ENCODE measurements around the gene TAOK2. TPM values are rescaled to one million over a fixed set of nuclear protein-coding genes. Genes with fewer than 3 reads are reported as not detected.

Gene TAOK2
- total RNA-seq (2014; rRNA removed; shearing (Covaris generic)), result 57.7 and 57.9 TPM in 2 replicates
- polyA plus RNA-seq (2016; fragmentation: Nextera tagmentation; extraction: Ambion mirVana), result 12.5 and 13.6 TPM in 2 replicates

GRCh38 chr16:29973384-29974246 lies at the start of gene TAOK2:
Gene TAOK2 (plus strand): TSS chr16:29973868. CDS start chr16:29977773, 3,905 bp downstream.
- 2% methylated on average over 60 to 74 of the region's 75 CpGs for WGBS, 2 experiments (ENCODE audit: low coverage in 1 of 2, low lambda C conversion rate in 2 of 2, missing lambda C conversion rate in 2 of 2)
- H3K79me2 ChIP-seq (ENCODE audit: insufficient read depth), result peaks cover 49% of the 10 kb centered on the region
- peak within 1 kb of the TSS; percentile 98 for H3K4me2 ChIP-seq (ENCODE audit: unreplicated experiment)
- H3K4me1 ChIP-seq (ENCODE audit: insufficient read depth), result peaks cover 20% of the 10 kb centered on the region
- in situ Hi-C loops (cut with MboI), result loop anchor here (5.0 to 10.0 kb wide), 2 partner anchors 51 kb away; partner anchors contain the start of gene C16orf92
- H3K9me3 ChIP-seq (ENCODE audit: low read depth), result no peaks in the 10 kb centered on the region
- peak; percentile 99 for DNase-seq
- peak within 1 kb of the TSS; percentile 87 for H2AFZ ChIP-seq
- no peaks in the 10 kb centered on the region for H3K27me3 ChIP-seq (replicated peaks; ENCODE audit: insufficient read depth)
- no peaks in the 10 kb centered on the region for H3K9me2 ChIP-seq (ENCODE audit: insufficient read depth)
- H3K4me3 ChIP-seq, result peak within 1 kb of the TSS; percentile 87
- H3F3A ChIP-seq (ENCODE audit: insufficient read depth), result peaks cover 14% of the 10 kb centered on the region; the same call in 1 of the 2 replicates
- H3K27ac ChIP-seq, result peak within 1 kb of the TSS; percentile 55
- peaks cover 3% of the 10 kb centered on the region for H3K36me3 ChIP-seq (ENCODE audit: low read depth)
- H4K20me1 ChIP-seq (ENCODE audit: insufficient read depth), result no peaks in the 10 kb centered on the region; the same call in 1 of the 2 replicates
- peak within 1 kb of the TSS; percentile 92 for H3K9ac ChIP-seq
- no peak for TF ChIP-seq EZH2 (IDR thresholded peaks at IDR 0.05; ENCODE audit: insufficient read depth, poor library complexity, severe bottlenecking)
- no peak for TF ChIP-seq EZH2phosphoT487 (IDR thresholded peaks at IDR 0.05; ENCODE audit: insufficient read depth, low read depth)

GRCh38 chr16:29925105-29925756 lies 48.4 kb upstream of the TAOK2 start:
- peak overlapping the region; percentile 94 for H3K4me2 ChIP-seq (ENCODE audit: unreplicated experiment)
- no peaks in the 10 kb centered on the region for H3K9me2 ChIP-seq (ENCODE audit: insufficient read depth)
- H3K27ac ChIP-seq, result peak overlapping the region; percentile 73; the same call in 1 of the 2 replicates
- H3K4me3 ChIP-seq, result peak overlapping the region; percentile 90
- peak overlapping the region; percentile 90 for H3K9ac ChIP-seq
- H2AFZ ChIP-seq, result peak overlapping the region; percentile 92
- no peak for TF ChIP-seq EZH2 (IDR thresholded peaks at IDR 0.05; ENCODE audit: insufficient read depth, poor library complexity, severe bottlenecking)
- no peak for TF ChIP-seq EZH2phosphoT487 (IDR thresholded peaks at IDR 0.05; ENCODE audit: insufficient read depth, low read depth)
- H3K27me3 ChIP-seq (replicated peaks; ENCODE audit: insufficient read depth), result no peaks in the 10 kb centered on the region
- peaks cover 55% of the 10 kb centered on the region for H3K79me2 ChIP-seq (ENCODE audit: insufficient read depth)
- 5 to 6% methylated on average over 5 to 9 of the region's 9 CpGs for WGBS, 2 experiments (ENCODE audit: low coverage in 1 of 2, low lambda C conversion rate in 2 of 2, missing lambda C conversion rate in 2 of 2)
- in situ Hi-C loops (cut with MboI), result no loop called here
- H3K36me3 ChIP-seq (ENCODE audit: low read depth), result no peaks in the 10 kb centered on the region; the same call in 1 of the 2 replicates
- H3K9me3 ChIP-seq (ENCODE audit: low read depth), result no peaks in the 10 kb centered on the region
- peaks cover 22% of the 10 kb centered on the region for H3K4me1 ChIP-seq (ENCODE audit: insufficient read depth)
- H4K20me1 ChIP-seq (ENCODE audit: insufficient read depth), result peaks cover 4% of the 10 kb centered on the region; the same call in 1 of the 2 replicates
- DNase-seq, result peak; percentile 47
- H3F3A ChIP-seq (ENCODE audit: insufficient read depth), result peaks cover 13% of the 10 kb centered on the region; the same call in 1 of the 2 replicates

- H2AFZ ChIP-seq, result peak within 1 kb of the TSS; percentile 92
- H3K9ac ChIP-seq, result peak within 1 kb of the TSS; percentile 90
- peaks cover 47% of the 10 kb centered on the region for H3K79me2 ChIP-seq (ENCODE audit: insufficient read depth)
- H3K36me3 ChIP-seq (ENCODE audit: low read depth), result no peaks in the 10 kb centered on the region; the same call in 1 of the 2 replicates
- TF ChIP-seq EZH2 (IDR thresholded peaks at IDR 0.05; ENCODE audit: insufficient read depth, poor library complexity, severe bottlenecking) (no peak), EZH2phosphoT487 (IDR thresholded peaks at IDR 0.05; ENCODE audit: insufficient read depth, low read depth) (no peak)
- peaks cover 22% of the 10 kb centered on the region for H3K4me1 ChIP-seq (ENCODE audit: insufficient read depth)
- 1% methylated on average over 45 to 74 of the region's 89 CpGs for WGBS, 2 experiments (ENCODE audit: low coverage in 1 of 2, low lambda C conversion rate in 2 of 2, missing lambda C conversion rate in 2 of 2)
- H4K20me1 ChIP-seq (ENCODE audit: insufficient read depth), result peaks cover 4% of the 10 kb centered on the region; the same call in 1 of the 2 replicates
- no peaks in the 10 kb centered on the region for H3K9me3 ChIP-seq (ENCODE audit: low read depth)
- H3K4me2 ChIP-seq (ENCODE audit: unreplicated experiment), result peak within 1 kb of the TSS; percentile 94
- in situ Hi-C loops (cut with MboI), result no loop called here
- no peaks in the 10 kb centered on the region for H3K9me2 ChIP-seq (ENCODE audit: insufficient read depth)
- peak within 1 kb of the TSS; percentile 90 for H3K4me3 ChIP-seq
- DNase-seq, result peak; percentile 92
- peaks cover 13% of the 10 kb centered on the region; the same call in 1 of the 2 replicates for H3F3A ChIP-seq (ENCODE audit: insufficient read depth)
- peak within 1 kb of the TSS; percentile 73 for H3K27ac ChIP-seq
- H3K27me3 ChIP-seq (replicated peaks; ENCODE audit: insufficient read depth), result no peaks in the 10 kb centered on the region
Observed at GRCh38 chr16:29925781-29926710, 47.6 kb upstream of the TAOK2 start, which contains the start of gene KCTD13. Gene KCTD13 (minus strand): TSS chr16:29926226. CDS start chr16:29926033, 193 bp downstream.

Measured in GM23248 (cell line).